Calu3 (cell line): Measurements from ENCODE around the gene CLEC17A. TPM values are rescaled to one million over a fixed set of nuclear protein-coding genes. Genes with fewer than 3 reads are reported as not detected.
"Not testable (repeated sequence)": the region's sequence is repeated elsewhere in the genome, so short reads cannot be mapped to it uniquely, and the experiment has no call there.

Experiments used
- BruUV-seq: library from RNA; stranded (reverse); fragments of 400-500 nt; replicated peaks from 2 replicates; lab custom pipeline; 2021; lab: Mats Ljungman, UMichigan
- CTCF ChIA-PET: fragments of 300-600 bp; sonication (Branson Sonifier 250); formaldehyde crosslinking; loops from one replicate; lab custom pipeline; 2022; ENCODE audit warnings: antibody characterized with exemption; lab: Charles Lee
- DNase-seq: peaks from one replicate; pipeline ENCODE4 v3.0.0; 2022
- H3K27ac Mint-ChIP-seq: one replicate; pipeline ENCODE4 v1.8.0; 2022; ENCODE audit warnings: mixed read lengths; ENCODE audit not compliant: unreplicated experiment
- H3K27me3 Mint-ChIP-seq: one replicate; pipeline ENCODE4 v1.8.0; 2022; ENCODE audit warnings: mixed read lengths; ENCODE audit not compliant: unreplicated experiment
- H3K36me3 Mint-ChIP-seq: one replicate; pipeline ENCODE4 v1.8.0; 2022; ENCODE audit warnings: mild to moderate bottlenecking, moderate library complexity, mixed read lengths; ENCODE audit not compliant: insufficient read depth, unreplicated experiment
- H3K4me1 Mint-ChIP-seq: one replicate; pipeline ENCODE4 v1.8.0; 2022; ENCODE audit warnings: mild to moderate bottlenecking, low read depth, mixed read lengths; ENCODE audit not compliant: unreplicated experiment
- H3K4me3 Mint-ChIP-seq: one replicate; pipeline ENCODE4 v1.8.0; 2022; ENCODE audit warnings: mild to moderate bottlenecking, low read depth, moderate library complexity, mixed read lengths; ENCODE audit not compliant: unreplicated experiment
- H3K9me3 Mint-ChIP-seq: one replicate; pipeline ENCODE4 v1.8.0; 2022; ENCODE audit warnings: low read depth, mixed read lengths; ENCODE audit not compliant: unreplicated experiment
- intact Hi-C: fragments of 100-400 bp; cut with micrococcal nuclease; formaldehyde crosslinking; loops from one replicate; pipeline ENCODE4 v1.10.0; 2022; ENCODE audit not compliant: unreplicated experiment
- total RNA-seq: library from RNA; stranded (reverse); gene quantifications from 2 replicates; pipeline ENCODE4 v1.2.3, GENCODE V29; 2022
- TF ChIP-seq, protein P1 (sequence below): fragments of 200-600 bp; IDR thresholded peaks from one replicate; pipeline ENCODE4 v1.8.0; 2022; ENCODE audit warnings: antibody characterized with exemption; ENCODE audit not compliant: unreplicated experiment

The CLEC17A gene
- total RNA-seq, 1 experiment from 2014 or later, result not detected

DNA sequence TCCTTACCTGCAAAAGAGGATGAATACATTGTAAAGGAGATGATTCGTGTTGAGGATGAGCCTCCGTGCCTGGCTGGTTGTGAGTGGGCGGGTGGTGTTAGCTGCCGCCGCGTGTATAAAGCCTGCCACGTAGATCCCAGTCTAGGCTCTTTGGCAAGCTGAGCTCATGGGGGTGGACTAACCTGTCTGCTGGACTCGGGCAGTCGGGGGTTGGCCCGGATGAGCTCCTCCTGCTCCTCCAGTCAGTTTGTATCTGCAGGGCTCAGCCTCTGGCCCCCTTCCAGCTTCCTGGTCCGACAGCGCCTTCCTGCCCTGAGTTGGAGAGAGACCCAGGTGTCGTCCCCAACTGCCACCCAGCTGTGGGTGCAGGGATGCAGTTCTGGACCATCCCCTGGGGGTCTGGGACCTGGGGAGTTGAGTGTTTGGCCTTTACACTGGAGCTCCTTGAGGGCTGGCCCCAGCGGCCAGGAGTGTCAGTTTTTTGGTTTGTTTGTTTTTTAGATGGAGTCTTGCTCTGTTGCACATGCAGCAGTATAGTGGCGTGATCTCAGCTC, 32.6 kb upstream of the CLEC17A start:
- intact Hi-C loops, result no loop called here
- no peaks in the 10 kb centered on the region for H3K9me3 Mint-ChIP-seq
- CTCF ChIA-PET, result interaction anchor here (1.2 kb wide), 1 partner anchor 44 kb away, joined by 5 read pairs; no protein-coding TSS in a partner anchor
- peaks cover 17% of the 10 kb centered on the region for H3K4me1 Mint-ChIP-seq
- peak; percentile 49 for DNase-seq
- no peak overlapping the region for H3K27ac Mint-ChIP-seq
- no peak overlapping the region for H3K4me3 Mint-ChIP-seq
- no peaks in the 10 kb centered on the region for H3K27me3 Mint-ChIP-seq
- TF ChIP-seq, protein P1, sequence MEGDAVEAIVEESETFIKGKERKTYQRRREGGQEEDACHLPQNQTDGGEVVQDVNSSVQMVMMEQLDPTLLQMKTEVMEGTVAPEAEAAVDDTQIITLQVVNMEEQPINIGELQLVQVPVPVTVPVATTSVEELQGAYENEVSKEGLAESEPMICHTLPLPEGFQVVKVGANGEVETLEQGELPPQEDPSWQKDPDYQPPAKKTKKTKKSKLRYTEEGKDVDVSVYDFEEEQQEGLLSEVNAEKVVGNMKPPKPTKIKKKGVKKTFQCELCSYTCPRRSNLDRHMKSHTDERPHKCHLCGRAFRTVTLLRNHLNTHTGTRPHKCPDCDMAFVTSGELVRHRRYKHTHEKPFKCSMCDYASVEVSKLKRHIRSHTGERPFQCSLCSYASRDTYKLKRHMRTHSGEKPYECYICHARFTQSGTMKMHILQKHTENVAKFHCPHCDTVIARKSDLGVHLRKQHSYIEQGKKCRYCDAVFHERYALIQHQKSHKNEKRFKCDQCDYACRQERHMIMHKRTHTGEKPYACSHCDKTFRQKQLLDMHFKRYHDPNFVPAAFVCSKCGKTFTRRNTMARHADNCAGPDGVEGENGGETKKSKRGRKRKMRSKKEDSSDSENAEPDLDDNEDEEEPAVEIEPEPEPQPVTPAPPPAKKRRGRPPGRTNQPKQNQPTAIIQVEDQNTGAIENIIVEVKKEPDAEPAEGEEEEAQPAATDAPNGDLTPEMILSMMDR, result no peak
- BruUV-seq, result no TSS peak
- H3K36me3 Mint-ChIP-seq, result peaks cover 4% of the 10 kb centered on the region

DNA sequence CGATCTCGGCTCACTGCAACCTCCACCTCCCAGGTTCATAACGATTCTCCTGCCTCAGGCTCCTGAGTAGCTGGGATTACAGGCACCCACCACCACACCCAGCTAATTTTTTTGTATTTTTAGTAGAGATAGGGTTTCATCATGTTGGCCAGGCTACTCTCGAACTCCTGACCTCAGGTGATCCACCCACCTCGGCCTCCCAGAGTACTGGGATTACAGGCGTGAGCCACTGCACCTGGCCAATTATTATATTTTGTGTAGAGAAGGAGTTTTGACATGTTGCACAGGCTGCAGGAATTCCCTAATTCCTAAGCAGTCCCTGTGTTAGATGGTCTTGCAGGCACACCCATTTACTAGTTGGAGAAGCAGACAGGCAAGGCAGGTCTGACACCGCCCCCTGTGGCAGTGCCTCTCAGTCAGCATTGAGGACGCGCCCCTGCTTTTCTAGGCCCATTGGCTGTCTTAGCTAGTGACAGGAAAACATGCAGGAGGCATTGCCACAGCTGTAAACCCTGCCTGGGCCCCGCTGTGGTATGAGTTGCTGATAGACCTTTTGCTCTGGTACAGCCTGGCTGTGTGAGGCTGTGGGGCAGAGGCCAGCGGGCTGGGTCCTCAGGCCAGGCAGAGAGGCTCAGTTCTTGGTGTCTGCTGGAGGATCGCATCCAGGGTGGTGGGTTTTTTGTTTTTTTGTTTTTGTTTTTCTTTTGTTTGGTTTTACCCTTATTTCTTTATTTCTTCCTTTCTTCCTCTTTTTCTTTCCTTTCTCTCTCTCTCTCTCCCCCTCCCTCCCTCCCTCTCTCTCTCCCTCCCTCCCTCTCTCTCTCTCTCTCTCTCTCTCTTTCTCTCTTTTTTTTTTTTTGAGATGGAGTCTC, 31.5 kb upstream of the CLEC17A start:
- H3K27me3 Mint-ChIP-seq, H3K36me3 Mint-ChIP-seq, H3K9me3 Mint-ChIP-seq, H3K27ac Mint-ChIP-seq, intact Hi-C loops, BruUV-seq, H3K4me3 Mint-ChIP-seq: not testable (repeated sequence)
- CTCF ChIA-PET, result interaction anchor here (0.6 to 1.2 kb wide), 2 partner anchors 43 to 45 kb away, joined by 4 to 5 read pairs; no protein-coding TSS in a partner anchor
- peak; percentile 47 for DNase-seq
- peaks cover 17% of the 10 kb centered on the region for H3K4me1 Mint-ChIP-seq

DNA sequence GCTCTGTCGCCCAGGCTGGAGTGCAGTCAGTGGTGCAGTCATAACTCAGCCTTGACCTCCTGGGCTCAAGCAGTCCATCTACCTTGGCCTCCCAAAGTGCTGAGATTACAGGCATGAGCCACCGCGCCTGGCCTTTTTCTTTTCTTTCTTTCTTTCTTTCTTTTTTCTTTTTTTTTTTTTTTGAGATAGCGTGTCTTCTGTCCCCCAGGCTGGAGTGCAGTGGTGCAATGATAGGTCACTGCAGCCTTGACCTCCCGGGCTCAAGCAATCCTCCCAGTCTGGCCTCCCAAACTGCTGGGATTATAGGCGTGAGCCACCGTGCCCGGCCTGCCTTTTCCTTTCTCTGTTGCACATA, 30.9 kb upstream of the CLEC17A start:
- CTCF ChIA-PET, result interaction anchor here (0.6 kb wide), 1 partner anchor 44 kb away, joined by 4 read pairs; no protein-coding TSS in a partner anchor
- DNase-seq, H3K4me3 Mint-ChIP-seq, BruUV-seq, H3K36me3 Mint-ChIP-seq, H3K27ac Mint-ChIP-seq, H3K27me3 Mint-ChIP-seq, H3K9me3 Mint-ChIP-seq, intact Hi-C loops: not testable (repeated sequence)
- peaks cover 17% of the 10 kb centered on the region for H3K4me1 Mint-ChIP-seq

DNA sequence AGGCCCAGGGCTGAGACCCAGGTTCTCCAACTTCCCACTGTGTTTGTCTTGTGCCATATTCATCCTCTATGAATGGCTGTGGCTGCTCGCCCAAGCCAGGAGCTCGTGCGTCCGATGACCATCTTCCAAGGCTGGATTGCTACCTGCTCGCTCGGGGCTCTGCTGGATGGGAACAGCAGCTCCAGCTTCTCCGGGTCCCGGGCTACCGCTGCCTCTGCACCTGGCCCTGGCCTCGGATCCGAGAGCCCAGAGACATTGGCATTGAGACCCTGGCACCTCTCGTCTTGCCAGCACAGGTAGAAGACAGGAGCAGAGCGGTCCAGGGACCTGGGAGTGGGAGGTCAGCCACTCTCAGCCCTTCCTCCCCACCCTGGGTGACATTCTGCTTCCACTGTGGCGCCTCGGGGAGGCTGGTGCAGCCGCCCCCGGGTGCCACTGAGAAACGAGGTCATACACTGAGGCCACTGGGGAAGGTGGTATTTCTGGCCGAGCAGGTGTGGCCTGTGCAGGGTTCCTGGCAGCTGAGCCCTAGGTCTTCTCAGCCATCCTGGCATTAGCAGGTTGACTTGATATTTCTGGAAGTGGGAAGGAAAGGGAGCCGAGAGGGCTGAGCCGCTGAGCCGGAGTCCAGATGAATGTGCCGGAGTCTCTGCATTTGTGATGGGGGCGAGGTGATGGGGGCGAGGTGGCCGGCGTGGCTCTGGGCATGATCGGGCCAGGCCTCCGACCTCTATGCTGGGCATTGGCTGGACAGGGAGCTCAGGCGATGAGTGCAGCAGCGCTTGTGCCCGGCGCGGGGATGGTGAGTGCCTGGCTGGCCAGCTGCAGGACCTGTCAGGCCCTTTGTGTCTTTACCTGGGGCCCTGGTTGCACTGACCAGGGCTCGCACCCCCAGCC, 29.6 kb upstream of the CLEC17A start:
- no peak overlapping the region for H3K4me3 Mint-ChIP-seq
- intact Hi-C loops, result no loop called here
- H3K9me3 Mint-ChIP-seq, result no peaks in the 10 kb centered on the region
- H3K27ac Mint-ChIP-seq, result no peak overlapping the region
- no TSS peak for BruUV-seq
- no peak for DNase-seq
- TF ChIP-seq, protein P1, result no peak
- no peaks in the 10 kb centered on the region for H3K27me3 Mint-ChIP-seq
- CTCF ChIA-PET, result no interaction called here
- peaks cover 17% of the 10 kb centered on the region for H3K4me1 Mint-ChIP-seq
- H3K36me3 Mint-ChIP-seq, result peaks cover 4% of the 10 kb centered on the region

DNA sequence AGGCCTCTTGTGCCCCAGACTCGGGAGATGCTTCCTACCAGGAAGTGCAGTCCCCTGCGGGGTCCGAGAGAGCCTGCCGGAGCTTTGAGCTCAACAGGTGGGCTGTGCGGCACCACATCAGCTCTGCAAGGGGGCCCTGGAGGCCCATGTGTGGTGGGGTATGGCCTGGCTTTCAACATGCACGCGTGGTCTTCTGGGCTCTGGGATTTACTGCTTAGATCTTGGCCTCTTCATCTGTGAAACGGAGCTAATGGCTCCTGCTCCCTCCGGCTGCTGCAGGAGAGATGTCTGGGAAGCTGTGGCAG, 29.0 kb upstream of the CLEC17A start:
- H3K36me3 Mint-ChIP-seq, result peaks cover 3% of the 10 kb centered on the region
- H3K4me3 Mint-ChIP-seq, result no peak overlapping the region
- intact Hi-C loops, result no loop called here
- no peak overlapping the region for H3K27ac Mint-ChIP-seq
- DNase-seq, result no peak
- BruUV-seq, result no TSS peak
- H3K27me3 Mint-ChIP-seq, result no peaks in the 10 kb centered on the region
- CTCF ChIA-PET, result no interaction called here
- H3K9me3 Mint-ChIP-seq, result no peaks in the 10 kb centered on the region
- TF ChIP-seq, protein P1, result no peak
- peaks cover 17% of the 10 kb centered on the region for H3K4me1 Mint-ChIP-seq
